Measurements from ENCODE around the gene OTOP2. TPM values are rescaled to one million over a fixed set of nuclear protein-coding genes. Genes with fewer than 3 reads are reported as not detected.

OTOP2 gene
- total RNA-seq, 2 donors from 2014 or later: not detected

- H3K4me3 ChIP-seq: no peak overlapping the region
- H3K27ac ChIP-seq: no peak overlapping the region
- H3K36me3 ChIP-seq: no peaks in the 10 kb centered on the region
- H3K9me3 ChIP-seq: no peaks in the 10 kb centered on the region
- no peak for DNase-seq (ENCODE audit: low spot score)
- peaks cover 16 to 18% of the 10 kb centered on the region in 2 donors for H3K27me3 ChIP-seq
- H3K4me1 ChIP-seq: peaks cover 0 to 11% of the 10 kb centered on the region in 2 donors
- no peak for TF ChIP-seq CTCF (IDR thresholded peaks at IDR 0.05)
Observed at GRCh38 chr17:74935048-74935447, 11.0 kb downstream of the OTOP2 start.

- Histone ChIP-seq H3K27ac (no peak within 1 kb of the TSS), H3K9me3 (no peaks in the 10 kb centered on the region), H3K4me1 (peaks cover 0 to 11% of the 10 kb centered on the region in 2 donors), H3K36me3 (no peaks in the 10 kb centered on the region), H3K4me3 (no peak within 1 kb of the TSS), H3K27me3 (peaks cover 16 to 18% of the 10 kb centered on the region in 2 donors)
- no peak for DNase-seq (ENCODE audit: low spot score)
- TF ChIP-seq CTCF (IDR thresholded peaks at IDR 0.05): no peak
Observed at GRCh38 chr17:74935585-74936469, 11.8 kb downstream of the OTOP2 start, which contains the start of gene OTOP3. Gene OTOP3 (plus strand): TSS chr17:74935898. CDS start chr17:74935922, 24 bp downstream.

GRCh38 chr17:74936470-74936799 is 12.4 kb downstream of the OTOP2 start:
- DNase-seq (ENCODE audit: low spot score): no peak
- no peak overlapping the region for H3K27ac ChIP-seq
- no peaks in the 10 kb centered on the region for H3K9me3 ChIP-seq
- H3K4me1 ChIP-seq: peaks cover 0 to 11% of the 10 kb centered on the region in 2 donors
- no peak overlapping the region for H3K4me3 ChIP-seq
- peaks cover 16 to 18% of the 10 kb centered on the region in 2 donors for H3K27me3 ChIP-seq
- TF ChIP-seq CTCF (IDR thresholded peaks at IDR 0.05): no peak
- no peaks in the 10 kb centered on the region for H3K36me3 ChIP-seq

DNA sequence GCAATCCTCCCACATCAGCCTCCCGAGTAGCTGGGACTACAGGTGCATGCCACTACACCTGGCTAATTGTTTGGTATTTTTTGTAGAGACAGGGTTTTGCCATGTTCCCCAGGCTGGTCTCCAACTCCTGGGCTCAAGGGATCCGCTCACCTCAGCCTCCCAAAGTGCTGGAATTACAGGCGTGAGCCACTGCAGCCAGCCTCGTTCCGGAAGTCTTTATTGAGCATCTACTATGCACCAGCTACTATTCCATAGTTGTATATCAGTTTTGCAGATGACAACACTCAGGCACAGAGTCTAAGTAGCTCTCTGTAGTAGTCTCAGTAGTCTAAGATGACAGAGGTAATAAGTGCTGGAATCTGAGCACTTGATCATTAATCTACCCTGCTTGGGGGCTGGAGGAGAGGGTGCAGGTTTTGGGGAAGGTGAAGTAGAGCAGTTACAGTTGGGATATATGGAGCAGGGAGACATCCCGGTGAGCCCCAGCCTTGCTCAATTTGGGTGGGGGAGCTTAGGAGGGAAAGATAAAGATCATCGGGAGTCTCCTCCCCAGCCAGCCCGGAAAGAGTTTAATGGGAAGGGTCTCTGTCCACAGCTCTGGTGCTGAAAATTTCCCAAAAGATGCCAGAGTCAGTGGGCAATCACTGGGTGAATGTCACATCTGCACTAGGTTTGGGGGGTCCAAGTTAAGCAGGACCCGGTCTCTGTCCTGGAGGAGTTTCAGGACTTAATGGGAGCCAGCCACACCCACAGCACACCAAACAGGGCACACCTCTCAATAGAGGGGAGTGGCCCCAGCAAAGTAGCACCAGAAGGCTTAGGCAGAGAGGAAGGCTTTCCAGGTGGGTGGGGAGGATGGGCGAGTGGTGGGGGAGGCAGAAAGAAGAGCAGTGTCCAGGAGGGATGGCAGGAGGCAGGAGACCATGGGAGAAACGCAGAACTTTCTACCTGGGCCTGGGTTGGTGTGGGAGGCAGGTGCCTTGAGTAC is 13.3 kb downstream of the OTOP2 start:
- H3K36me3 ChIP-seq: no peaks in the 10 kb centered on the region
- H3K27ac ChIP-seq: no peak overlapping the region
- peaks cover 0 to 11% of the 10 kb centered on the region in 2 donors for H3K4me1 ChIP-seq
- no peak overlapping the region for H3K4me3 ChIP-seq
- peaks cover 16 to 18% of the 10 kb centered on the region in 2 donors for H3K27me3 ChIP-seq
- H3K9me3 ChIP-seq: no peaks in the 10 kb centered on the region
- DNase-seq (ENCODE audit: low spot score): no peak
- TF ChIP-seq CTCF (IDR thresholded peaks at IDR 0.05): no peak

GRCh38 chr17:74938194-74938950 is 14.3 kb downstream of the OTOP2 start:
- DNase-seq (ENCODE audit: low spot score): no peak
- no peak for TF ChIP-seq CTCF (IDR thresholded peaks at IDR 0.05)
- Histone ChIP-seq H3K4me1 (peaks cover 0 to 11% of the 10 kb centered on the region in 2 donors), H3K4me3 (no peak overlapping the region), H3K9me3 (no peaks in the 10 kb centered on the region), H3K27ac (no peak overlapping the region), H3K27me3 (peaks cover 16 to 18% of the 10 kb centered on the region in 2 donors), H3K36me3 (no peaks in the 10 kb centered on the region)
